Measurements from ENCODE around the gene ANKS1B. TPM values are rescaled to one million over a fixed set of nuclear protein-coding genes. Genes with fewer than 3 reads are reported as not detected.

Gene ANKS1B
- total RNA-seq, 4 donors from 2014 or later, result 0.88 to 10.7 (median 4.4) TPM

GRCh38 chr12:99133401-99133800 lies 851.3 kb downstream of the ANKS1B start:
- Histone ChIP-seq H3K9me3 (no peaks in the 10 kb centered on the region), H3K36me3 (no peaks in the 10 kb centered on the region), H3K27ac (no peak overlapping the region), H3K4me1 (no peaks in the 10 kb centered on the region), H3K27me3 (no peaks in the 10 kb centered on the region), H3K4me3 (no peak overlapping the region)
- DNase-seq, result no peak
- TF ChIP-seq POLR2A (IDR thresholded peaks at IDR 0.05), result no peak
- TF ChIP-seq CTCF (IDR thresholded peaks at IDR 0.05), result no peak

GRCh38 chr12:99131751-99132199 lies 853.0 kb downstream of the ANKS1B start:
- H3K27ac ChIP-seq, result no peak overlapping the region
- H3K27me3 ChIP-seq, result no peaks in the 10 kb centered on the region
- H3K4me3 ChIP-seq, result no peak overlapping the region
- H3K36me3 ChIP-seq, result no peaks in the 10 kb centered on the region
- H3K9me3 ChIP-seq, result no peaks in the 10 kb centered on the region
- DNase-seq, result no peak
- no peaks in the 10 kb centered on the region for H3K4me1 ChIP-seq
- TF ChIP-seq POLR2A (IDR thresholded peaks at IDR 0.05) (no peak), CTCF (IDR thresholded peaks at IDR 0.05) (no peak)

- Histone ChIP-seq H3K4me3 (no peak overlapping the region), H3K27me3 (no peaks in the 10 kb centered on the region), H3K36me3 (no peaks in the 10 kb centered on the region), H3K9me3 (no peaks in the 10 kb centered on the region), H3K27ac (no peak overlapping the region), H3K4me1 (no peaks in the 10 kb centered on the region)
- no peak for DNase-seq
- TF ChIP-seq CTCF (IDR thresholded peaks at IDR 0.05), result no peak
- TF ChIP-seq POLR2A (IDR thresholded peaks at IDR 0.05), result no peak
Measured at GRCh38 chr12:99130808-99131553, 853.8 kb downstream of the ANKS1B start.

GRCh38 chr12:99128246-99128802 lies 856.4 kb downstream of the ANKS1B start:
- no peaks in the 10 kb centered on the region for H3K9me3 ChIP-seq
- DNase-seq, result no peak
- TF ChIP-seq POLR2A (IDR thresholded peaks at IDR 0.05), result no peak
- TF ChIP-seq CTCF (IDR thresholded peaks at IDR 0.05), result no peak
- H3K36me3 ChIP-seq, result no peaks in the 10 kb centered on the region
- no peak overlapping the region for H3K4me3 ChIP-seq
- no peaks in the 10 kb centered on the region for H3K27me3 ChIP-seq
- H3K4me1 ChIP-seq, result no peaks in the 10 kb centered on the region
- no peak overlapping the region for H3K27ac ChIP-seq

- no peaks in the 10 kb centered on the region for H3K27me3 ChIP-seq
- TF ChIP-seq CTCF (IDR thresholded peaks at IDR 0.05), result no peak
- TF ChIP-seq POLR2A (IDR thresholded peaks at IDR 0.05), result no peak
- no peaks in the 10 kb centered on the region for H3K36me3 ChIP-seq
- H3K4me1 ChIP-seq, result no peaks in the 10 kb centered on the region
- no peak for DNase-seq
- H3K27ac ChIP-seq, result no peak overlapping the region
- no peaks in the 10 kb centered on the region for H3K9me3 ChIP-seq
- no peak overlapping the region for H3K4me3 ChIP-seq
Measured at GRCh38 chr12:99122959-99123358, 861.8 kb downstream of the ANKS1B start.

All from Peyer's patch (tissue), 4 donors.